HEK293 (cell line): ENCODE data around the gene COX20.

Experiments
- CTCF ChIA-PET: fragments of 350-600 bp; formaldehyde crosslinking; extraction: SDS; loops from one replicate; lab custom pipeline; 2021; ENCODE audit warnings: antibody characterized with exemption; lab: Yijun Ruan, JAX
- POLR2A ChIA-PET: fragments of 300-600 bp; formaldehyde crosslinking; extraction: SDS; loops from one replicate; lab custom pipeline; 2020; ENCODE audit warnings: antibody characterized with exemption, inconsistent platforms; lab: Yijun Ruan, JAX
- H3K27ac ChIP-seq: fragments of 200-500 bp; sonication (Bioruptor generic); 2 replicates; pipeline ENCODE4 v1.5.1; 2014; ENCODE audit warnings: low read depth, low read length, control low read depth, inconsistent platforms; ENCODE audit errors: extremely low read depth
- H3K36me3 ChIP-seq, 2 experiments: fragments of 200-500 bp in 1 of 2; sonication (Bioruptor generic) in 1 of 2; 1 replicate in 1 of 2; 2 replicates in 1 of 2; pipeline ENCODE4 v1.5.1; 2014 to 2017; ENCODE audit warnings: inconsistent platforms in 2 of 2, low read length in 2 of 2; ENCODE audit not compliant: control insufficient read depth in 2 of 2, insufficient read depth in 1 of 2
- H3K4me1 ChIP-seq: fragments of 200-500 bp; sonication (Bioruptor generic); 2 replicates; pipeline ENCODE4 v1.5.1; 2014; ENCODE audit warnings: mild to moderate bottlenecking, low read length, inconsistent platforms; ENCODE audit not compliant: control insufficient read depth, insufficient read depth
- H3K4me3 ChIP-seq: 2 replicates; pipeline ENCODE4 v1.5.1; 2011; ENCODE audit warnings: low read depth, mild to moderate bottlenecking, control low read depth, low read length, moderate library complexity
- H3K9me3 ChIP-seq: fragments of 200-500 bp; sonication (Bioruptor generic); 2 replicates; pipeline ENCODE4 v1.5.1; 2014; ENCODE audit warnings: low read depth, low read length, inconsistent platforms; ENCODE audit not compliant: control insufficient read depth, insufficient read depth
- FEZF1 ChIP-seq: fragments of 450-650 bp; formaldehyde crosslinking; IDR thresholded peaks from 2 replicates; pipeline ENCODE4 v1.5.1; 2016; ENCODE audit warnings: missing biosample characterization, missing genetic modification characterization
- IKZF3 ChIP-seq: fragments of 450-650 bp; IDR thresholded peaks from 2 replicates; pipeline ENCODE4 v1.5.0; 2018; ENCODE audit warnings: missing biosample characterization, mild to moderate bottlenecking, missing genetic modification characterization, moderate library complexity
- PRDM1 ChIP-seq: fragments of 450-650 bp; formaldehyde crosslinking; IDR thresholded peaks from 2 replicates; pipeline ENCODE4; 2016; ENCODE audit warnings: missing biosample characterization, missing genetic modification characterization
- PRDM10 ChIP-seq: fragments of 450-650 bp; formaldehyde crosslinking; IDR thresholded peaks from 2 replicates; pipeline ENCODE4 v1.5.1; 2016; ENCODE audit warnings: missing biosample characterization, missing genetic modification characterization
- REPIN1 ChIP-seq: fragments of 450-650 bp; formaldehyde crosslinking; IDR thresholded peaks from 2 replicates; pipeline ENCODE4 v1.5.1; 2017; ENCODE audit warnings: missing biosample characterization, missing genetic modification characterization, low read depth
- SP3 ChIP-seq: fragments of 450-650 bp; formaldehyde crosslinking; IDR thresholded peaks from 2 replicates; pipeline ENCODE4 v1.5.1; 2016; ENCODE audit warnings: missing biosample characterization, missing genetic modification characterization
- SP7 ChIP-seq: fragments of 450-650 bp; formaldehyde crosslinking; IDR thresholded peaks from 2 replicates; pipeline ENCODE4 v1.5.1; 2016; ENCODE audit warnings: missing biosample characterization, missing genetic modification characterization
- TRIM28 ChIP-seq: IDR thresholded peaks from 2 replicates; pipeline ENCODE4 v1.6.1; 2011; ENCODE audit warnings: low read length, control low read depth, borderline replicate concordance
- YY2 ChIP-seq: fragments of 450-650 bp; formaldehyde crosslinking; IDR thresholded peaks from 2 replicates; pipeline ENCODE4 v1.5.1; 2016; ENCODE audit warnings: missing biosample characterization, missing genetic modification characterization
- ZBTB17 ChIP-seq: fragments of 450-650 bp; formaldehyde crosslinking; IDR thresholded peaks from 2 replicates; pipeline ENCODE4 v1.5.1; 2016; ENCODE audit warnings: missing biosample characterization, missing genetic modification characterization
- ZBTB20 ChIP-seq: fragments of 450-650 bp; formaldehyde crosslinking; IDR thresholded peaks from 2 replicates; pipeline ENCODE4 v1.5.1; 2016; ENCODE audit warnings: missing biosample characterization, missing genetic modification characterization
- ZBTB48 ChIP-seq: fragments of 450-650 bp; formaldehyde crosslinking; IDR thresholded peaks from 2 replicates; pipeline ENCODE4 v1.5.1; 2016; ENCODE audit warnings: missing biosample characterization, missing genetic modification characterization
- ZEB2 ChIP-seq: fragments of 450-650 bp; formaldehyde crosslinking; IDR thresholded peaks from 2 replicates; pipeline ENCODE4 v1.5.1; 2016; ENCODE audit warnings: missing biosample characterization, missing genetic modification characterization
- ZFP37 ChIP-seq: fragments of 450-650 bp; formaldehyde crosslinking; IDR thresholded peaks from 2 replicates; pipeline ENCODE4 v1.5.1; 2016; ENCODE audit warnings: missing biosample characterization, missing genetic modification characterization
- ZNF10 ChIP-seq: fragments of 450-650 bp; formaldehyde crosslinking; IDR thresholded peaks from 2 replicates; pipeline ENCODE4 v1.5.1; 2017; ENCODE audit warnings: missing biosample characterization, missing genetic modification characterization
- ZNF148 ChIP-seq: fragments of 450-650 bp; formaldehyde crosslinking; IDR thresholded peaks from 2 replicates; pipeline ENCODE4 v1.5.0; 2017; ENCODE audit warnings: missing biosample characterization, missing genetic modification characterization, borderline replicate concordance
- ZNF174 ChIP-seq: fragments of 450-650 bp; formaldehyde crosslinking; IDR thresholded peaks from 2 replicates; pipeline ENCODE4 v1.5.0; 2017; ENCODE audit warnings: missing biosample characterization, mild to moderate bottlenecking, missing genetic modification characterization
- ZNF2 ChIP-seq: fragments of 450-650 bp; formaldehyde crosslinking; IDR thresholded peaks from 2 replicates; pipeline ENCODE4 v1.5.1; 2016; ENCODE audit warnings: missing biosample characterization, missing genetic modification characterization
- ZNF248 ChIP-seq: fragments of 450-650 bp; formaldehyde crosslinking; IDR thresholded peaks from 2 replicates; pipeline ENCODE4 v1.5.1; 2017; ENCODE audit warnings: missing biosample characterization, missing genetic modification characterization
- ZNF366 ChIP-seq: fragments of 450-650 bp; formaldehyde crosslinking; conservative IDR thresholded peaks from 2 replicates; pipeline ENCODE4 v1.5.1; 2016; ENCODE audit warnings: missing biosample characterization, missing genetic modification characterization
- ZNF501 ChIP-seq: fragments of 450-650 bp; formaldehyde crosslinking; IDR thresholded peaks from 2 replicates; pipeline ENCODE4 v1.5.1; 2016; ENCODE audit warnings: missing biosample characterization, missing genetic modification characterization
- ZNF513 ChIP-seq: fragments of 450-650 bp; IDR thresholded peaks from 2 replicates; pipeline ENCODE4 v1.5.1; 2018; ENCODE audit warnings: missing biosample characterization, missing genetic modification characterization
- ZNF518A ChIP-seq: fragments of 450-650 bp; formaldehyde crosslinking; conservative IDR thresholded peaks from 2 replicates; pipeline ENCODE4 v1.5.1; 2016; ENCODE audit warnings: low read depth, missing biosample characterization, missing genetic modification characterization
- ZNF544 ChIP-seq: fragments of 450-650 bp; formaldehyde crosslinking; IDR thresholded peaks from 2 replicates; pipeline ENCODE4 v1.5.0; 2017; ENCODE audit warnings: missing biosample characterization, missing genetic modification characterization
- ZNF600 ChIP-seq: fragments of 450-650 bp; formaldehyde crosslinking; IDR thresholded peaks from 2 replicates; pipeline ENCODE4 v1.5.1; 2016; ENCODE audit warnings: missing biosample characterization, missing genetic modification characterization
- ZXDB ChIP-seq: fragments of 450-650 bp; formaldehyde crosslinking; IDR thresholded peaks from 2 replicates; pipeline ENCODE4 v1.5.1; 2016; ENCODE audit warnings: missing biosample characterization, missing genetic modification characterization

COX20 gene

GRCh38 chr1:244836135-244836521 lies 670 bp downstream of the COX20 start:
- no peak for TF ChIP-seq YY2 (tag by site-specific recombination)
- no peak; the same call in none of the 2 replicates for TF ChIP-seq ZNF366 (tag by site-specific recombination)
- peak; percentile 21; the same call in 1 of the 2 replicates for TF ChIP-seq ZBTB20
- peak; percentile 4; the same call in 1 of the 2 replicates for TF ChIP-seq ZNF513 (tag by site-specific recombination)
- TF ChIP-seq ZBTB48 (tag by site-specific recombination) = peak; percentile 76
- 0 out of 2 replicates have a peak, but pooled peaks have one; percentile 18 for TF ChIP-seq REPIN1 (tag by site-specific recombination)
- no peak for TF ChIP-seq SP3 (tag by site-specific recombination)
- no peak for TF ChIP-seq ZNF248 (tag by site-specific recombination)
- peak; percentile 95; the same call in 1 of the 2 replicates for TF ChIP-seq IKZF3 (tag by site-specific recombination)
- peak; percentile 80 for TF ChIP-seq ZBTB17 (tag by site-specific recombination)
- peak; percentile 6; the same call in 1 of the 2 replicates for TF ChIP-seq ZNF518A
- TF ChIP-seq ZNF2 (tag by site-specific recombination) = peak; percentile 21
- 0 out of 2 replicates have a peak, but pooled peaks have one; percentile 42 for TF ChIP-seq TRIM28
- peak; percentile 59; the same call in 1 of the 2 replicates for TF ChIP-seq ZNF10 (tag by site-specific recombination)
- TF ChIP-seq FEZF1 (tag by site-specific recombination) = peak; percentile 88
- TF ChIP-seq PRDM1 (tag by site-specific recombination) = peak; percentile 81
- TF ChIP-seq ZNF501 (tag by site-specific recombination) = peak; percentile 80; the same call in 1 of the 2 replicates
- TF ChIP-seq ZNF148 (tag by site-specific recombination) = no peak
- TF ChIP-seq PRDM10 (tag by site-specific recombination) = 0 out of 2 replicates have a peak, but pooled peaks have one; percentile 83
- TF ChIP-seq ZEB2 (tag by site-specific recombination) = 0 out of 2 replicates have a peak, but pooled peaks have one; percentile 86
- TF ChIP-seq ZNF544 = no peak
- peak; percentile 71 for TF ChIP-seq ZNF600 (tag by site-specific recombination)
- 0 out of 2 replicates have a peak, but pooled peaks have one; percentile 14 for TF ChIP-seq ZXDB (tag by site-specific recombination)
- TF ChIP-seq ZFP37 (tag by site-specific recombination) = peak; percentile 63; the same call in 1 of the 2 replicates
- no peak for TF ChIP-seq ZNF174 (tag by site-specific recombination)
- TF ChIP-seq SP7 (tag by site-specific recombination) = peak; percentile 47; the same call in 1 of the 2 replicates
- peak overlapping the region; percentile 91 for H3K4me3 ChIP-seq
- peaks cover 10% of the 10 kb centered on the region; the same call in 1 of the 2 replicates for H3K4me1 ChIP-seq
- no peaks in the 10 kb centered on the region for H3K9me3 ChIP-seq
- ChIA-PET CTCF (interaction anchor here (0.7 to 2.6 kb wide), 8 partner anchors 12 to 884 kb away, joined by 3 to 18 read pairs (median 5); no protein-coding TSS in a partner anchor), POLR2A (interaction anchor here (0.7 to 4.9 kb wide), 9 partner anchors 12 to 207 kb away, joined by 3 to 98 read pairs (median 10); partner anchors contain the start of gene HNRNPU)
- peaks cover 6 to 25% of the 10 kb centered on the region in 2 experiments; a peak in 2 of 3 replicates for H3K36me3 ChIP-seq
- H3K27ac ChIP-seq = peak overlapping the region; percentile 99
